Measurements from ENCODE around the gene DIP2C.

Gene DIP2C

DNA sequence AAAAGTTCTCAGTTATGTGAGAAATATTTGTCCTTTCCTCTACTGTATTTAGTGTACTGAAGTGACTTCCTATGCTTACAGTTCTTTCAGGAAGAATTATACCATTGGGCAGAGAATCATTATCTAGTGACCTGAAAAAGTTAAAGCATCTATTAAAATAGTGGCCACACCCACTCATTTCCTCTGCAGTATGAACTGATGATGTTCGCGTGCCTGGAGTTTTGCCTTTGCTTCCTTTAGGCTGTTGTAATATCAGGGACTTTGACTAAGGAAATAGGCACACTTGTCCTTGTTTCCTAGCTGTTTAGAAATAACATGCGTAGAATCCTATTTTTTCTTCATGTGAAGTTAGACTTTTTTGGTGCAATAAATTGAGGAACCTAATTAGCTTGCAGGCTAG, 453.6 kb downstream of the DIP2C start:
- DNase-seq (ENCODE audit: low read depth in 3 of 3), result no peak

DNA sequence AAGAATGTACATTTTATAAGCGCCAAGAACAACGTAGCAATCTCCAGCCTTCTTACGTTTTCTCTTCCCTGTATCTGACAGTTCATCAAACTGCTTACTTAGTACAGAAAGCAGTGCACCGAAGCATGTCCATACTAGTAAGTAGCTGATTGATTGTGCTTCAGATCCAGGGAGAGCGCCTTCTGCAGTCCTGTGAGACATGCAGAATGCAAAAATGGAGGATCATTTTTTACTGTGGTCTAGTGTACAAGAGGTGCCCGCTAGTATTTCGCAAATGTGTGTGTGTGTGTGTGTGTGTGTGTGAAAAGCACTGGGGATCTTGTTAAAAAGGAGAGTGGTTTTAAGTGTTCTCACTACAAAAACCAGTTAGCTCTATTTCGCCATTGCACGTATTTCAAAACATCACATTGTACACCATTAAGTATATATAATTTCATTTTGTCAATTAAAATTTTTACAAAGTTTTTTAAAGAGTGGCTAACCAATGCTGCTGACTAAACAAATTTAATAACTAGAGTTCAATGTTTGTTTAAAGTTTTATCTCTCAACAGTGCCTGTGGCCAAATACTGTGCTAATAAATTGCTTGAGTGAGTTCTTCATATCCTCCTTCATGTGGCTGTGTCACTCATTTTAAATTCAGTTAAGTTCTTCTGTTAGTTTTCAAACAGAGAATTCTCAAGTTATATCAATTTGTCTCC, 454.6 kb downstream of the DIP2C start:
- DNase-seq (ENCODE audit: low read depth in 3 of 3), result no peak

GRCh38 chr10:232878-233277, 456.6 kb downstream of the DIP2C start:
- DNase-seq (ENCODE audit: low read depth in 3 of 3), result no peak

DNA sequence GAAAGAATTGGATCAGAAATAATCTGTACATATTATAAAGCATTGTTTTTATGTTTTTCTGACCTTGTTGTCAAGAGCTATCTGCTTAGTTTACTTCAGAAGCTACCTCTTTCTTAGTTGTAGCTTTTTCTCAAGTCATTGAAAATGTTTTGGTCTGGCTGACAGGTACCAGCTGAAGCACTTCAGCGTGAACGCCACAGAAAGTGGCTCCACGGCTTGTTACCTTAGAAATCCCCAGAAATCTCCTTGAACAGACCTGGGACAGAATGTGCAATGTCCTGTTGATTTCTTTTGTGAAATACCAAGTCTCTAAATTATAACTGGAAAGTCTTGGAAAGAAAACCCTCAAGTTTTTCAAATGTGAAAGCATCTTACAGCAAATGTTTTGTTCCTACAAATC, 457.4 kb downstream of the DIP2C start:
- DNase-seq (ENCODE audit: low read depth in 3 of 3), result no peak

GRCh38 chr10:230758-231157, 458.7 kb downstream of the DIP2C start:
- no peak for DNase-seq (ENCODE audit: low read depth in 3 of 3)

DNA sequence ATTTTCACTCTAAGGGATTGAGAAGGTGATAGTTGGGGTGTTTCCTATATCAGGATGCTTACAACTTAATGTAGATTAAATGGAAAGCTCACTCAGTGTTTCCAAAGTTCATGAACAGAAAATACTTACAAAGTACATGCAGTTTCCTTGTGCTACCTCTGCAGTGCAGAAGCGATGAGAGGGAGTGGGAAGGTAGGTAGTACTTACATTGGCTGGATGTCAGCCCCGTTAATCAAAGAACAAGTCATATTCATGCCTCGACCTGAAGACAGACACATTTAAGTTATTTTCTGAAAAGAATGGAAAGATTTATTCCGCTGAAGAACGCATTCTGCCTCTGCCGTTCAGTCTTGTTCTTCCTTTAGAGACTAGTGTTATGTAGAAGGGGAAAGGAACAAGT, 461.1 kb downstream of the DIP2C start:
- DNase-seq (ENCODE audit: low read depth in 3 of 3), result no peak

GRCh38 chr10:227014-227413, 462.5 kb downstream of the DIP2C start:
- no peak for DNase-seq (ENCODE audit: low read depth in 3 of 3)

- no peak for DNase-seq (ENCODE audit: low read depth in 3 of 3)
Observed at GRCh38 chr10:226018-226417, 463.4 kb downstream of the DIP2C start.

DNA sequence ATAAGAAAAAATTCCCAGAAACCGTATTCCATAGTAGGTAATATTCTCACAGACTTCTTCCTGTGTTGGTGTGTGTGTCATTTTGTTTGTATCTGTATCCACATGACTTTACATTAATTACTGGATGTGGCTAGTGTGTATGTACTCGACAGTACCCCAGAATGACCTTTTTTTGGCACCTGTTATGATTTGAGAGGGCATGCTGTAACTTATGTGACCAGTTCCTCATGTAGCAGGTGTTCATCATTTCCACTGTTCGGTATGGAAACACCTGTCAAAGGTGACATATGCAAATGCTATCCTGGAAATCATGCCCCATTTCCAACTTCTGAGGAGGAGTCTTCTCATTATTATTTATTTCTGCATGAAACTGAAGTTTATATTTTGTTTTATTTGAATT, 464.9 kb downstream of the DIP2C start:
- no peak for DNase-seq (ENCODE audit: low read depth in 3 of 3)
